Activated naive CD8-positive, alpha-beta T cell treated with anti-CD3 and anti-CD28 coated beads, Interleukin-2, amount 50 U/mL, for 16 hours (primary cell): Measurements from ENCODE around the gene PLCD1.

Source experiments
- DNase-seq: peaks from one replicate; pipeline ENCODE4 v3.0.0-alpha.2; 2020; ENCODE audit warnings: low read depth, low spot score

PLCD1 gene

DNA sequence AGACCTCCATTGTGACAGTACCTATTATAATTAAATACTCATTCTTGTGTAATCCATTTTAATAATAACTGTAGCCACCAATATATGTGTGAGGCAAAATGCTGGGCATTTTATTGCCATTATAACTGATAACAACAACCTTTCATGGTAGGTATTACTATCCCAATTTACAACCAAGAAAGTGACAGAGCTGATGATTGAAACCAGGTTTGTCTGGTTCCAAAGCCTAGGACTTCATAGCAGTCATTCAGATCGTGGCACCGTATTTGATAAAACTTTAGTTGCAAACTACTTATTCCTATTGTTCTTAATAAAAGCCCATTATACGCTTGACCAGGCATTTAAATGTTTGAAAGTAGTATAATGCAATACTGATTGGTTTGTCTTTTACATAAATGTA is 65.3 kb downstream of the PLCD1 start:
- no peak for DNase-seq

GRCh38 chr3:37963635-37964034 is 65.8 kb downstream of the PLCD1 start:
- no peak for DNase-seq

DNA sequence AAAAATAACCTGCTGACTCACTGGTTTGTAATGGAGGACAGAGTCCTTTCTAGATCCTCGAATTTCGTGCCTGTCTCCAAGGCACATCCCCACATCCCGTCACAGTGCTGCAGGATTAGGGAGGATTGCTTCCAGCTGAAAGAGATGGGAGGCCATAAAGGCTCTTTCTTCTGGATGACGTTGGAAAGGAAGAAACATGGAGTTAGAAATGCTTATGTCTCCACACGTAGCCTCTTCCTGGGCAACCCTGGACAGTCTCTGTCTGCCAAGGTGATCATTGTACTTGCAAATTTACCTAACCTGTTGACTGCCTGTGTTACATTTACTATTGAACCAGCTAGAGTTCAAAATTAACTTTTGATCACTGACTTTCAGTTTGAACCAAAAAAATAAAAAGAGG is 66.4 kb downstream of the PLCD1 start:
- no peak for DNase-seq

DNA sequence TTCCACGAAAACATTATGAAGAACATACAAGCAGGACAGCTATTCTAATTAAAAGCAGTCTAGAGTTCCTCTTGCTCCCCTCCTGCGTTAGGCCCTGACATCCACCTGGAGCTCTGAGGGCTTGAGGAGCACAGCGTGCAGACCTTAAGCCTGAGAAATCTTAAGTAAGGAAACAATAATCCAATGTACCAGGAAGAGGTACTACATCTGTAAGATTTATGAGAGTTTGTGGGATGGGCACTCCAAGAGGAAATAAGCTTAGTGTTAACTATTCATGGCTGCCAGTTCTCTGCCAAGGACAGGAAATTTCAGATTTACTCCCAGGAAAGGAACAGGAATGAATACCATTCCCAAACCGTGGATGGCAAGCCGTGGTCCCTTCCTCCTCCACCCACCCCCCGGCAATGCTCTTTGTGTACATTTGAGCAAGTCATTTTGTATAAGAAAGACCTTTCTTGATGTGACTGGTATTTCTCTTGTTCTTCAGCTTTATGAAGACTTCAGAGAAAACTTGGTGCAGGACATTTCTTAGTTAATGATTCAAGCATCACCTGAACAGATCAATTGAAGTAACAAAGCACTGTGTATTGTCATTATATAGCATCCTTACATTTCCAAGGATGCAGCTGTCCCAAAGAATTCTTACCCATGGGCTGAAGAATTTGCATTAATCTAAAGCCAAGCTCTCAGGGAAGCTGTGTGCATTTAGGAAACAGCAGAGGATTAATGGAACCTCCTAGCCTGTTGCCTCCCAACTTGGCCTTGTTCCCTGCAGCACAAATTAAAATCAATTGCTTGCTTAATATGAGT is 67.6 kb downstream of the PLCD1 start:
- DNase-seq: no peak

- DNase-seq: no peak
Observed at GRCh38 chr3:37957539-37957936, 71.9 kb downstream of the PLCD1 start.
